ENCODE results near the gene POLR2B.
A peak's percentile ranks its signal among the peaks of the same experiment; 100 is the strongest.
"Not testable (repeated sequence)": the region's sequence is repeated elsewhere in the genome, so short reads cannot be mapped to it uniquely, and the experiment has no call there.

POLR2B gene

DNA sequence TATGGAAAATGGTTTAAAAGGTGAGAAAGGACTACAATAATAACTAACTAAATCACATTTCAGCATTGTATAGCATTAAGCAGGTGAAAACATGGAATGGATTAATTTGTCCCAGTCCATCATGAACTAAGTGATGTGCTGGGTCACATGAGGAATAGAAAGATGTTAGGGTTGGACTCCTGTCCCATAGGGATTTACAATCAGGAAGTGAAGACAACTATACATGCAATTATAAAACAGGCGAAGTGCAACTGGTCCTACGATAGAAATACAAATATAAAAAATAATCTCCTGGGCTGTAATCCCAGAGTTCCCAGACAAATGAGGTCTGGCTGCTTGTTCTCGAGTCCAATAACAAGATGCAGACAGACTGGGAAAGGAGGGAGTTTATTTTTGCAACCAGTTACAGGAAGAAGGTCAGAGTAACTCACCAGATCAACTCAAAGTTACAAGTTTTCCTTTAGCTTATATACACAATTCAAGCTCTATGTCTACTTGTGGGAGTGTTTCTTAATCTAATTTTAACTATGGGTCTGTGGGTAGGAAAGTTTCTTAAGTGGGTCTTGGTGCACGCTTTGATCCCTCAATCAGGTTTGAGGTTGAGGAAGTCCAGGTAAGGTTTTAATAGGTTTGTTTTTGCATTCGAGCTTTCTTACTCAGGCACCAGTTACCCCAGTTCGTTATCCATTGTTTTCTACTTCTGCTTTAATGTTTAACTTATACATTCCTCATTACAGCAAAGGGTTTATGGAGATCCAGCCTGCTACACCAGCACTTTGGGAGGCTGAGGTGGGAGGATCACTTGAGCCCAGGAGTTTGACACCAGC lies 81.4 kb downstream of the POLR2B start:
- FAIRE-seq, result peak; percentile 72

DNA sequence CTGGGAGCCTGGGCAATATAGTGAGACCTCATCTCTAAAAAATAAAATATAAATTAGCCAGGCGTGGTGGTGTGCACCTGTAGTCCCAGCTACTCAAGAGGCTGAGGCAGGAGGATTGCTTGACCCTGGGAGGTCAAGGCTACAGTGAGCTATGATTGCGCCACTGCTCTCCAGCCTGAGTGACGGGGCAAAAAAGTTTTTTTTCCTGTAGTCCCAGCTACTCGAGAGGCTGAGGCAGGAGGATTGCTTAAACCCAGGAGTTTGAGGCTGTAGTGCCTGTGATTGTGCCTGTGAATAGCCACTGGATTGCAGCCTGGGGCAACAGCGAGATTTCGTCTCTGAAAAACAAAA lies 82.0 kb downstream of the POLR2B start:
- FAIRE-seq, result not testable (repeated sequence)

DNA sequence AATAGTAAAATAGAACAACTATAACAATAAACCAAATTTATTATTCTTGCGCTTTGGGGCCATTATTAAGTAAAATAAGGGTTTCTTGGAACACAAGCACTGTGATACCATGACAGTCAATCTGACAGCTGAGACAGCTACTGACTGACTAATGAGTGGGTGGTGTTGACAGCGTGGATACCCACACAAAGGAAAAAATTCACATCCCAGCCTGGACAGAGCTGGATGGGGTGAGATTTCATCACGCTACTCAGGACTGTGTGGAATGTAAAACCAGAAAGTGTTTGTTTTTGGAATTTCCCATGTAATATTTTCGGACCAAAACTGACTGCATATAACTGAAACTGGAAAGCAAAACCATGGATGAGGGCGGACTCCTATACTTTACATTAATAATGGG lies 82.7 kb downstream of the POLR2B start:
- FAIRE-seq, result peak; percentile 88

DNA sequence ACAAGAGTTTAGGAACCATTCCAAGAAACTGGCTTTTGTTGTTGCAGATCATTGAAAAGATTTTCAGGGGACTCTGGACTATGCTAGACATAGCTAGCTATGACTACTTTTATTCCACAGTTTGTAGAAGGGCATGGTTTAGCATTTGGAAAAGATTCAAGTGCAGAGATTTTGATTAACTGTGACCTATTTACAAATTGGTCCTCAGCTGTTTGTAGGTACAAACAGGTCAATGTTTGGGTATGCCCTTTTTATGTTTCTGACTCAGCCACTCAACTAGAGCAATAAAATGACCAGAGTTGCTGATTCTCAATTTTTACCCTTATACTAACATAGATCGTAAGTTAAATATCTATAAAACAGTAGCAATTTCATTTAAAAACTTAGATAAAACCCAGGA lies 84.8 kb downstream of the POLR2B start:
- no peak for FAIRE-seq

DNA sequence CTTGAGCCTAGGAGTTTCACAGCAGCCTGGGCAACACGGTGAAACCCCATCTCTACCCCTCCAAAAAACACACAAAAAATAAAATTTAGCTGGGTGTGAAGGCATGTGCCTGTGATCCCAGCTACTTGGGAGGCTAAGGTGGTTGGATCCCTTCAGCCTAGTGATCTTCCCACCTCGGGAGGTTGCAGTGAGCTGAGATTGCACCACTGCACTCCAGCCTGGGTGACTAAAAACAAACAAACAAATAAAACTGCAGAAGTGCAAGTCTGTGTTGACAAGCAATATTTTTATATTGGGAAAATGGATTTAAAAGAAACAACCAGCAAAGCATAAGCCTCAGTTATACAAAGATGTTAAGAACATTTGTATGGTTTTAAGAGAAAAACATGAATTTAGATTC lies 85.4 kb downstream of the POLR2B start:
- peak; percentile 9 for FAIRE-seq

DNA sequence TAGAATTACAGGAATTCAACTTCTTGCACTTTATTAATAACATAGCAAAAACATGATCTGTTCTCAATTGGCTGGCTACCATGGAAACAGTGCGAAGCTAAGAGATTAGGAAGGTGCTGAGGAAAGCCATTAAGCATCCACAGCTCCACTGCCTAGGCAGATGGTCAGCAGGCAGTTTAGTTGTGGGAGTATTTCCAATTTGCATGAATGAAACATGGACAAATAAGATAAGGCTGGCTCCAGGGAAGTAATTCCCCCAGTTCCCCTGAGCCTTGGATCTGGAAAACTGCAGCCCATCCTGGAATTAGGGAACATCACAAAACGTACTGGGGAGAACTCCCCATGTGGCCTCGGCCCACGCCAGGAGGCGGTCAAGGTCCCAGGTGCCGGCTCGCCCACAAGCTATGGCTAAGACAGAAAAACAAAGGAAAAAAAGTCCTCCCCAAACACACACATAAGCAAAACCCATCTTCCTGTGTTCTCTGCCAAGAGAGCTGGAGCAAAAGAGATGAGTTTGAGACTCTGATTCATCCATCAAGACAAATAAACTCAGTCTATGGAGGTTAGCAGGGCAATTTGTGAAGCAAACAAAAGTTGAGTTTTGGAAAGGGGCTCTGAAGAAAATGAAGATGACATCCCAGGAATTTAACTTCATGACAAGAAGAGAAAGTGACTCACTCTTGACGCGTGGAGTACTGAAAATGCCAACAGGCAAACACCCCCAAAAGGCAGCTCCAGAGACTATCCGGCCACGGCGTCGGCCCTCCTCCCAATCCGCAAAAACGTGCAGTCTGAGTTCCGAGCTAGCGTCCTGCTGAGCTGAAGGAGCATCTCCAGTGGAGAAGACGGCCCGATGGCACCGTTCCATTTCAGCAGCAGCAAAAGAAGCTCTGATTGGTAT lies 86.4 kb downstream of the POLR2B start:
- peak; percentile 98 for FAIRE-seq

DNA sequence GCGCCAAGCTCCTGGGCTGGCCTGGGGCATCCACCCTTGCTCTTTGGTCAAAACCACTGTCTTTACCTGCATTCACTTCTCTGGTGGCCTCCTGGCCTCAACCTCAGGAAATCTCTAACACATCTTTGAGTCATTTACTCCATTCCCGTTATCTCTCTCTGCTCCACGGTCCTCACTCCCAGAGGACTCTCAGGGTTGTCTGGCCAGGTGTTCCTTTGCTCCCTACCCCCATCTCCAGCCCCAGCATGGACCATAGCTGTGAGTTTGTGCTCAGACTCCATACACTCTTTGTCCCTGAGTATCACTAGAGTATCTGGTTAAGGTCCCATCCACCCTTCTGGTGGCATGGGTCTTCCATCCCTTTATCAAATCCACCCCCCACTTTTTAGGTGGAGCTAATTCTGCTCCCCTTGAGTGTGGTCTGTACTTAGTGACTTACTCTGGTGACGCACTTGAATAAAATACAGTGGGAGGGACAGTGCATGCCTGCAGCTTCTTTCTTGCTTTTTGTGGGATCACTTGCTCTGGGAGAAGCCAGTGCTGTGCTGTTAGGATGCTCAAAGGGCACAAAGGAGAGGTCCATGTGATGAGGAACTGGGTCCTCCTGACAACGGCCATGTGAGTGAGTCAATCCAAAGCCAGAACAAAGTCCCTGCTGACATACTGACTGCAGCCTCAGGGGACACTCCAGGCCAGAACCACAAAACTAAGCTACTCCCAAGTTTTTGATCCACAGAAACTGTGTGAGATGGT lies 87.2 kb downstream of the POLR2B start:
- FAIRE-seq, result peak; percentile 78

DNA sequence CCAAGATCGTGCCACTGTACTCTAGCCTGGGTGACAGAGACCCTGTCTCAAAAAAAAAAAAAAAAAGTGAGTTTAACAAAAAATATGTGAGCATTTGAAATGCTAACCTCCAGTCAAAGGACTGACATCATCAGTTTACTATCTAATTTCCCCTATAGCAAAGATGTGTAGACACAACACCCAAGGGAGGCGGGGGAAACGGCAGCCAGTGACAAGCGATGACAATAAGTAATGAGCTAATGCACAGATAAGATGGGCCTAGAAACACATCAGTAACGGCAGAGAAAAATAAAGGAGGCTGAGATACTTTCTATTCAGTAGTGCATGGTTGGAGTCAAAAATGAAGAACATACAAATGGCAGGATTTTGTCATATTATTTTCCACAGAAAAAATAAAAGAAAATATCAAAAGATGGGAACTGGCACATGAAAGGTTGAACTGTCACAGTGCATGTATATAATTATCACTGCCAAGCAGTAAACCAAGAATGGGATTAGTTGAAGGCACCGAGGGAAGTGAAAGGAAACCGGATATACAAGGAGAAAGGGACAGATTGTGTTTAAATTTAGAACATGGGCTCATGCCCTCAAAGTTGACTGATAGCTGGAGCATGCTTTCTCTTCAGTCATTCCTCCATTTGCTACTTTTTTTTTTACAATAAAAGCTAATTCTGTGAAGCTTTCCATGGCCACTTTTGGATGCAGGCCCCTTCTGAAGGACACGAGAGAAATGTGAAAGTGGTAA lies 89.7 kb downstream of the POLR2B start:
- FAIRE-seq, result no peak

DNA sequence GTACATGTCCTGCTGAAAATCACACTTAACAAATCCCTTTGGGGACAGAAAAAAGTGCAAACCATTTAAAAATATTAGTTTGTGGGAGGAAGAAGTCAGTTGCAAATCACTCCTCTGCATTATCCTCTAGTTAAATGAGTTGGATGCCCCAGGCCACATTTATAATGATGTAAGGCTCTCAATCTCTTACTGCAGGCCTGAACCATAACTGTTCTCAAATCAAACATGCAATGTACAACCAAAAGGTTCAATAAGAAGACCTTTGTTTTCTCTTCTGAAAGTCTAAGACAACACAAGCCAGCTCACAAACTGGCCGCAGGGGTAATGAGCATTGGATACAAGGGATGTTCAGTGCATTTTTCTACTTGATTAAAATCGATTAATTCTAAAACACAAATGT lies 91.8 kb downstream of the POLR2B start:
- peak; percentile 95 for FAIRE-seq

DNA sequence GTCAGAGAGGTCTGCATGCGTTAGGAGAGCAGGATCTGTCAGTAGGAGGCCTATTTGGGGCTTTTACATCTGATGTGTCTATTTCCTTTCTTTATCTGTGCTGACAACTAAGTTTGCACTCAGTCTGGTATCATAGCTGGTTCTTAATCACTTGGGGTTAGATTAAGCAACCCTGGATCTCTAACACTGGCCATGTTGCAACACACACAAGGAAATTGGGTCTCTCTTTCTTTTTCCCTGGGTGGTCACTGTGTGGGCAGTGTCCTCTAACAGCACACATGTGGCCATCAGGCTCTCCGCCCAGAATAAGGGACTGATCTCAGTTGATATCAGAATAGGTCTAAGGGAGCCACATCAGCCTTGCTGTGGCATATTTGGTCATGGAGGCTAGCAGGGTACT lies 92.6 kb downstream of the POLR2B start:
- FAIRE-seq, result peak; percentile 97

DNA sequence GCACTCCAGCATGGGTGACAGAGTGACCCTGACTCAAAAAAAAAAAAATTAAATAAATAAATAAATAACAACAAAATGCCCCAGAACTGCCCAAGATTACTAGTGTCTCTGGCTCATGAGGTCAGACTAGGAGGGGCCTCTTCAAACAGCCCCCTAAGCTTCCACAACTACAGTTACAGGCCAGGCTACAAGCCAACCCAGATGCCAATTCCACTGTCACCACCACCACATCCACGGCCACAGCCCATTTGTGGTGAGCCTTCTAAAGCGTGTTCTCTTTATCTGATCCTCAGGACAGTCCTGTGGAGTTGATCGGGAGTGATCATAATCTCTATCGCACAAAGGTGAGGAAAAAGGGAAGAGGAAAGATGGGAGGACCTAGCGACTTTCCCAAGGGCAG lies 94.9 kb downstream of the POLR2B start:
- FAIRE-seq, result no peak

DNA sequence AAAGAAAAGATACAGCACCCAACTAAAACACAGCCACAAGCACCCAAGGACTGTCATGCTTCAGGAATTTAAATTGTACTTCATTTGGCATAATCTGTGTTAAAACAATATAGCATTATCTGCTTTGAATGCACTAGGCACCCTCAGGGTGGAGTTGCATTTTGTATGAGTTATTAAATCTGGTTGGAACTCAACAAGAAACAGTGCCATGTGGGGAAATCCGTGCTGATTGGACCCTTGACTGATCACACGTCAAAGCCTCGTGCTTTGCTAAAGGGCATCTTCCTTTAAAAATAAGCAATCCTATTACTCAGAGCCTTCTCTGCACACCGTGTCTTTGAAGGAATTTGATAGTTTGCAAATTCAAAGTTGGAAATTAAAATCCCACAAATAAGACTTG lies 96.0 kb downstream of the POLR2B start:
- peak; percentile 17 for FAIRE-seq

DNA sequence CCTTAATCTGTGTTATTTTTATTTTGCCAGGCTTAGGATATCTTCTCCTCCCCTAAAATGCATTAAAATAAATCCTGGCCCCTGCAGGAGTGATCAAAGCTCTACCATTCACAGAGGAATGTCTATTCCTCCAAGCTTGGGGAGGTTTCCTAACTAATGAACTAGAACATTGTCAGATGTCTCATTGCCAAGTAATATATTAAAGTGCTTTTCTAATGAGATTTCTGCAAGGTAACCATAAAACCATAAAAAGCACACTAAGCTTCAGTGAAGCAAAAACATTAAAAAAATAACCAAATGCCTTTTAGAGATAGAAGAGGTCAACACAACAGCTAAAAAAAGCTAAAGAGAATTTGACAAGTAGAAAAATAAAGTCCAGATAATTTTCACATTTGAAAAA lies 96.7 kb downstream of the POLR2B start:
- FAIRE-seq, result no peak

DNA sequence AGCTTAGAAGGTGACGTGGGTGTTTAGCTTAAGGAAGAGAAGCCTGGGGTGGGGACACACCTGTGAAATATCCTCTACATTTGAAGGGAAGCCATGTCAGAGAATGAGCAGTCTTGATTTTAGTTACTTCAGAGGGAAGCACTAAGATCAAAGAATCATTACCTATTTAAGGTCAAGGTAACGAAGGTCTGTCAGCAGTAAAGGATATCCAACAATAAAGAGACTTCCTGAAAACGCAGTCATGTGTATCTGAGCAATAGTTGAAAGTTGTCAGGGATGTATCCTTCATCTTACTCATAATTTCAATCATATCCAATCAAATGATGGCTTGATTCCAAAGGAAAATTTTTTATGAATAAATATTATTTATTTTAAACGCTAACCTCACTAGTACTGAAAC lies 98.0 kb downstream of the POLR2B start:
- FAIRE-seq, result no peak

DNA sequence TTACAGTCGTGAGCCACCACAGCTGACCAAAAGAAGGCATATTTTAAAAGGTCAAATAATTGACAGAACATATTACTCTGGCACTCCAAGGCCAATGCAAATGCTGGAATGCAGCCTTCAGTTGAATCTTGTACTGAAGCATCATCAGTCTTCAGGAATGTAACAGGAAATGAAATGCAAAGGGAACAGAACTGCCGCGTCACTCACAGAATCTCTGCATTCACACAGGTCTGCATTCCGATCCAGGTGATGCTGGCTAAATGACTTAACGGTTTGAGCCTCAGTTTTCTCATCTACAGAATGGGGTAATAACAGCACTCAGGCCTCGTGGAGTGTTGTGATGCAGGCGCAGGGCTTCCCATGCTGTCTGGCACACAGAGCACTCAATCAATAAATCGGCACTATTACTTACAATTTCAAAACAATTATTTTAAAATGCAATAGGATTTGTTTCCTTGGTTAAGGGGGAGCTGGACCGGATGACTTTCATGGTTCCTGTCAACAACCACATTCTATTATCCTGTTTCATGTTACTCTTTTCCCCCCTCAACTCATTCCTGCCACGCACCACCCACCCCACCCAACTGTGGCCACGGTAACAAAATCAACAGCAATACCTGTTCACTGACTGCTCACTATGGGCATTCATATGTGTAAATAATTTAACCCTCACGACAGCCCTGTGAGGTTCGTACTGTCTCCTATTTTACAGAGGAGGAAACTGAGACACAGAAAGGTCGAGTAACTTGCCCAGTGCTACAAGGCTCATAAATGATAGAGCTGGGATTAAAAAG lies 99.1 kb downstream of the POLR2B start:
- no peak for FAIRE-seq

DNA sequence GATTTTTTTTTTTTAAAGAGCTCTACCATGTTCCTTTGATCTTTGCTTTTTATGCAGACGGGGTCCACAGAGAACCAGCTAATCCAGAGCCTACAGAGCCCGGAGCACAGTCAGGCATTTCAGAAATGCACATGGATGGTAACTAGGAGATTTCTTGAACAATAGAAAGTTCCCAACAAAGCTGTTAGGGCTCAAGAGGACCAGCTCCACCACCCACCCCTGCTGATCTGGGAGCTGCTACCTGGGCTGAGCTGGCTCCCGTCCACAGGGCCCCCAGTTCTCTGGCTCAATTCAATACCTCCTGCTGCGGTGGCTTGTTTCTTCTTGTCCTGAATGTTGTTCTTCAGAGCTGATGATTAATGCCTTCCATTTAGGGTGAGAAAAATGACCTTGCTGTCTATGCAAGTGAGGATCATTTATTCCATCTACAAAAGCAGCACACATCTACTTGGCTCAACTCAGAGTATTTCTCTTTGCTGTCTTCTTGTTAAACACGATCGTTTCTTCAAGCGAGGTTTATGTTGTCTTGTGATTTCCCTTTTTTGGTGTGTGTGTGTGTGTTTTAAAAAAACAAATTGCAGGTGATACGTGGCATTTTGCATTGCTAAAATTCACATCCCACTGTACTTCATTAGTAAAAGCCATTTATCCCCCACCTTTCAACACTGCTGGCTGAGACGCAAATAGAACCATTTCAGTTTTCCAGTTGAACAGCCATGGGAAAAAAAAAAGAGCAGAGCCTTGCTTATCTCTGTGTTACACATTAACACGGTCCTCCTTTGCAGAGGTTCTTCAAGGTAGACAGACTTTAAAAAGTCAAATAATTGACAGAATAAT lies 100.2 kb downstream of the POLR2B start:
- peak; percentile 98 for FAIRE-seq
